Activated T-cell treated with anti-CD3 and anti-CD28 coated beads, Interleukin-2, amount 50 U/mL, for 4 hours (primary cell): ENCODE results near the gene KRTAP5-1. TPM values are rescaled to one million over a fixed set of nuclear protein-coding genes. Genes with fewer than 3 reads are reported as not detected.
A peak's percentile ranks its signal among the peaks of the same experiment; 100 is the strongest.
"Not testable (repeated sequence)": the region's sequence is repeated elsewhere in the genome, so short reads cannot be mapped to it uniquely, and the experiment has no call there.

Source experiments
- ATAC-seq, 2 donors: fragments of 200-7000 bp; cut with Tn5 transposase; one replicate each; pipeline ENCODE4 v1.10.0; 2021
- DNase-seq: peaks from one replicate; pipeline ENCODE4 v3.0.0-alpha.2; 2020
- H3K27me3 Mint-ChIP-seq: one replicate; pipeline ENCODE4 v1.8.0; 2021; ENCODE audit warnings: low read depth, mixed read lengths
- H3K36me3 Mint-ChIP-seq: one replicate; pipeline ENCODE4 v1.8.0; 2022; ENCODE audit warnings: mixed read lengths; ENCODE audit not compliant: insufficient read depth
- H3K4me1 Mint-ChIP-seq: one replicate; pipeline ENCODE4 v1.8.0; 2021; ENCODE audit warnings: low read depth, mixed read lengths
- H3K4me3 Mint-ChIP-seq: one replicate; pipeline ENCODE4 v1.8.0; 2021; ENCODE audit warnings: mild to moderate bottlenecking, moderate library complexity, mixed read lengths
- H3K9me3 Mint-ChIP-seq: one replicate; pipeline ENCODE4 v1.8.0; 2021; ENCODE audit warnings: mixed read lengths
- total RNA-seq, 3 donors: library from RNA; stranded (reverse); gene quantifications; one replicate each; pipeline ENCODE4 v1.2.1, GENCODE V29; 2021

The KRTAP5-1 gene
- total RNA-seq = not detected

- H3K36me3 Mint-ChIP-seq, ATAC-seq, H3K9me3 Mint-ChIP-seq, H3K27me3 Mint-ChIP-seq, H3K4me3 Mint-ChIP-seq, DNase-seq: not testable (repeated sequence)
- peaks cover 26% of the 10 kb centered on the region for H3K4me1 Mint-ChIP-seq
Observed at GRCh38 chr11:1584661-1585370, at the start of gene KRTAP5-1. Gene KRTAP5-1 (minus strand): TSS chr11:1585283. CDS start chr11:1585249, 34 bp downstream.

- DNase-seq (no peak), ATAC-seq (no peak)
- Mint-ChIP-seq H3K36me3 (no peaks in the 10 kb centered on the region), H3K4me3 (no peak overlapping the region), H3K9me3 (no peaks in the 10 kb centered on the region), H3K27me3 (peaks cover 36% of the 10 kb centered on the region), H3K4me1 (peaks cover 7% of the 10 kb centered on the region)
Observed at GRCh38 chr11:1633864-1634263, 48.8 kb upstream of the KRTAP5-1 start.

- no peak for DNase-seq
- peaks cover 8% of the 10 kb centered on the region for H3K4me1 Mint-ChIP-seq
- H3K27me3 Mint-ChIP-seq = peaks cover 38% of the 10 kb centered on the region
- H3K4me3 Mint-ChIP-seq = no peak overlapping the region
- H3K9me3 Mint-ChIP-seq = no peaks in the 10 kb centered on the region
- H3K36me3 Mint-ChIP-seq = no peaks in the 10 kb centered on the region
- ATAC-seq = no peak
Observed at GRCh38 chr11:1632053-1632714, 47.1 kb upstream of the KRTAP5-1 start.

- ATAC-seq = no peak
- Mint-ChIP-seq H3K27me3 (peaks cover 38% of the 10 kb centered on the region), H3K4me1 (peaks cover 8% of the 10 kb centered on the region), H3K4me3 (no peak overlapping the region), H3K9me3 (no peaks in the 10 kb centered on the region), H3K36me3 (no peaks in the 10 kb centered on the region)
- no peak for DNase-seq
Observed at GRCh38 chr11:1631066-1631568, 46.0 kb upstream of the KRTAP5-1 start.

- ATAC-seq = no peak
- Mint-ChIP-seq H3K36me3 (no peaks in the 10 kb centered on the region), H3K27me3 (peaks cover 35% of the 10 kb centered on the region)
Observed at GRCh38 chr11:1630271-1630670, 45.2 kb upstream of the KRTAP5-1 start.

GRCh38 chr11:1629326-1630185, 44.5 kb upstream of the KRTAP5-1 start, which contains the start of gene KRTAP5-5:
Gene KRTAP5-5 (plus strand): TSS chr11:1629775. CDS start chr11:1629841, 66 bp downstream.
- H3K27me3 Mint-ChIP-seq = peaks cover 30% of the 10 kb centered on the region
- ATAC-seq = no peak

More at GRCh38 chr11:1630271-1630670, 45.2 kb upstream of the KRTAP5-1 start:
- no peak for DNase-seq
- peaks cover 8% of the 10 kb centered on the region for H3K4me1 Mint-ChIP-seq
- no peaks in the 10 kb centered on the region for H3K9me3 Mint-ChIP-seq
- no peak overlapping the region for H3K4me3 Mint-ChIP-seq

GRCh38 chr11:1628506-1629325, 43.6 kb upstream of the KRTAP5-1 start:
- Mint-ChIP-seq H3K36me3 (no peaks in the 10 kb centered on the region), H3K4me1 (peaks cover 8% of the 10 kb centered on the region), H3K27me3 (peaks cover 26% of the 10 kb centered on the region), H3K4me3 (no peak overlapping the region), H3K9me3 (no peaks in the 10 kb centered on the region)
- peak; percentile 85 to 96 for ATAC-seq
- DNase-seq = peak; percentile 53

More at GRCh38 chr11:1629326-1630185, 44.5 kb upstream of the KRTAP5-1 start, which contains the start of gene KRTAP5-5:
- peaks cover 8% of the 10 kb centered on the region for H3K4me1 Mint-ChIP-seq
- no peak within 1 kb of the TSS for H3K4me3 Mint-ChIP-seq
- no peaks in the 10 kb centered on the region for H3K9me3 Mint-ChIP-seq
- H3K36me3 Mint-ChIP-seq = no peaks in the 10 kb centered on the region
- no peak for DNase-seq

GRCh38 chr11:1625541-1625940, 40.5 kb upstream of the KRTAP5-1 start:
- H3K4me3 Mint-ChIP-seq = no peak overlapping the region
- no peak for DNase-seq
- H3K4me1 Mint-ChIP-seq = peaks cover 6% of the 10 kb centered on the region
- ATAC-seq = no peak
- no peaks in the 10 kb centered on the region for H3K9me3 Mint-ChIP-seq
- peaks cover 11% of the 10 kb centered on the region for H3K27me3 Mint-ChIP-seq
- H3K36me3 Mint-ChIP-seq = no peaks in the 10 kb centered on the region

GRCh38 chr11:1624621-1625020, 39.5 kb upstream of the KRTAP5-1 start:
- no peaks in the 10 kb centered on the region for H3K36me3 Mint-ChIP-seq

GRCh38 chr11:1623716-1624115, 38.6 kb upstream of the KRTAP5-1 start:
- Mint-ChIP-seq H3K4me3 (no peak overlapping the region), H3K36me3 (no peaks in the 10 kb centered on the region), H3K4me1 (peaks cover 6% of the 10 kb centered on the region), H3K9me3 (no peaks in the 10 kb centered on the region), H3K27me3 (peaks cover 10% of the 10 kb centered on the region)
- ATAC-seq (no peak), DNase-seq (no peak)

More at GRCh38 chr11:1624621-1625020, 39.5 kb upstream of the KRTAP5-1 start:
- ATAC-seq = no peak
- no peak for DNase-seq
- H3K4me3 Mint-ChIP-seq = no peak overlapping the region
- peaks cover 6% of the 10 kb centered on the region for H3K4me1 Mint-ChIP-seq
- H3K27me3 Mint-ChIP-seq = peaks cover 13% of the 10 kb centered on the region
- H3K9me3 Mint-ChIP-seq = no peaks in the 10 kb centered on the region

- no peaks in the 10 kb centered on the region for H3K36me3 Mint-ChIP-seq
- DNase-seq = no peak
- ATAC-seq = no peak
- H3K27me3 Mint-ChIP-seq = peaks cover 13% of the 10 kb centered on the region
- H3K9me3 Mint-ChIP-seq = no peaks in the 10 kb centered on the region
- peaks cover 6% of the 10 kb centered on the region for H3K4me1 Mint-ChIP-seq
- no peak within 1 kb of the TSS for H3K4me3 Mint-ChIP-seq
Observed at GRCh38 chr11:1622086-1622485, 37.0 kb upstream of the KRTAP5-1 start, which contains the start of gene KRTAP5-4. Gene KRTAP5-4 (minus strand): TSS chr11:1622138. CDS start chr11:1622093, 45 bp downstream.

- DNase-seq = no peak
- peak in 1 of 2 donors; percentile 56 for ATAC-seq
Observed at GRCh38 chr11:1619449-1619848, 34.4 kb upstream of the KRTAP5-1 start.

GRCh38 chr11:1618231-1618630, 33.1 kb upstream of the KRTAP5-1 start:
- H3K36me3 Mint-ChIP-seq = no peaks in the 10 kb centered on the region
- no peaks in the 10 kb centered on the region for H3K9me3 Mint-ChIP-seq
- no peak overlapping the region for H3K4me3 Mint-ChIP-seq
- peaks cover 6% of the 10 kb centered on the region for H3K4me1 Mint-ChIP-seq
- DNase-seq = no peak
- ATAC-seq = no peak
- peaks cover 26% of the 10 kb centered on the region for H3K27me3 Mint-ChIP-seq

More at GRCh38 chr11:1619449-1619848, 34.4 kb upstream of the KRTAP5-1 start:
- Mint-ChIP-seq H3K4me1 (peaks cover 6% of the 10 kb centered on the region), H3K9me3 (no peaks in the 10 kb centered on the region), H3K4me3 (no peak overlapping the region), H3K36me3 (no peaks in the 10 kb centered on the region), H3K27me3 (peaks cover 24% of the 10 kb centered on the region)
